ENCODE results near the gene ISM2. TPM values are rescaled to one million over a fixed set of nuclear protein-coding genes. Genes with fewer than 3 reads are reported as not detected.
"Not testable (repeated sequence)": the region's sequence is repeated elsewhere in the genome, so short reads cannot be mapped to it uniquely, and the experiment has no call there.

Gene ISM2
- polyA plus RNA-seq (2013, experiment 1 of 2; ENCODE audit: insufficient read length), result 0.13 TPM
- polyA plus RNA-seq (2013, experiment 2 of 2; ENCODE audit: insufficient read length), result 0.06 TPM

DNA sequence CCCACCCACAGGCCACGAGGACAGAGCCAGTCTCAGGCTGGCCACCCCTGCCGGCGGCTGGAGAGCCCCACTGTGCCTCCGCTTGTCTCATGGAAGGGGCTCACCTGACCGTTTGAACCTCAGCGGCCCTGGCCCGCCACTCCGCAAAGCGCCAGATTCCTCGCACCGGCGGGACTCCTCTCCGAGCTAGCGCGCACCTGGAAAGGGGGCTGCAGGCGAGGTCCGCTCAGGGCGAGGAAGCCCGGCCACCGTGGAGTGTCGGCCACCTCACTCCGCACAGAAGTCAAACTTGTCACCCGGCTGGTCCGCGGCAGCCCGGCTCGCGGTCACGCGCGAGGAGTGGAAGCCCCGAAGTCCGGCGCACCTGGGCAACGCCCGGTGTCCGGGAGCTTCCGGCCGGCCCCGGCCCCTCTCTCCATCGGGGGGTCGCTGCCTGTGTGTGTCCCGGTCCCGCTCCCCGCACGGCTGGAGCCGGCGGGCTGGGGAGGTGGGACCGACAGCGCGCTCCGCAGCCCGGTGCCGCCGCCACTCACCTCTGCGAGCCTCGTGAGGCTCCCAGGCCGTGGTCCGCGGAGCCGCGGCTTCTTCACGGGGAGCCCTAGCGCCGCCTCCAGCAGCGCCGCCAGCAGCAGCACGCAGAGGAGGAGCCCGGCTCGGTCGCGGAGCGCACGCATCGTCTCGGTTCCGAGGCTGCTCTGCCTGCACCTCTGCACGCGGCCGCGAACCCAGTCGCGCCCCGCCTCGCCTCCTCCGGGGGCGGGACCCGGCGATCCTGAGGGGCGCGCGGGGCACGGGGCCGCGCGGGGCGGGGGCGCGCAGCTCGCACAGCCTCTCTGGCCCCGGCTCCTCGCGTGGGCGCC is at the start of gene ISM2:
Gene ISM2, minus strand, starts transcription at position 697 of the 860 bp plus-strand sequence. Its CDS starts 23 bp downstream, at position 674.
- peak; percentile 16 for DNase-seq

DNA sequence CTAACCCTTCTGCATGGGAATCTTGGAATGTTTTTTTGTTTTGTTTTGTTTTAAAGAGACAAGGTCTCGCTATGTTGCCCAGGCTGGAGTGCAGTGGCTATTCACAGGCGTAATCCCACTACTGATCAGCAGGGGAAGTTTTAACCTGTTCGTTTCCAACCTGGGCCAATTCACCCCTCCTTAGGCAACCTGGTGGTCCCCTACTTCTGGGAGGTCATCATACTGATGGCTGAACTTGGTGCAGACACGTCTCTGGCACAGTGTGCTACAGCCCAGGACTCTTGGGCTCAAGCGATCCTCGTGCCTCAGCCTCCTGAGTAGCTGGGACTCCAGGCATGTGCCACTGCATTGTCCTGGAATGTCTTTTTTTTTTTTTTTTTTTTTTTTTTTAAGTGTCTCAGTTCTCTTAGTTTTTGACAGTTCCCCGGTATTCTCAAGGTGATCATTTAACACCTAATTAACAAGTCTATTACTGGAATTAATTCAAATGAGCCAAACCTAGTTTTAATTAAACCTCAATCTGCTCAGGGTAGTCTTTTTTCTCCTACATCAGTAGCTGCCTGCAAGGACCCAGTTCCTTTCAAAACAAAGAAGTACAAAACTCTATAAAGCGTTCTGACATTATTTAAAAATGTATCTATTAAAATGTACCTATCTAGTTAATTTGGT is 49.0 kb upstream of the ISM2 start:
- no peak for DNase-seq

DNA sequence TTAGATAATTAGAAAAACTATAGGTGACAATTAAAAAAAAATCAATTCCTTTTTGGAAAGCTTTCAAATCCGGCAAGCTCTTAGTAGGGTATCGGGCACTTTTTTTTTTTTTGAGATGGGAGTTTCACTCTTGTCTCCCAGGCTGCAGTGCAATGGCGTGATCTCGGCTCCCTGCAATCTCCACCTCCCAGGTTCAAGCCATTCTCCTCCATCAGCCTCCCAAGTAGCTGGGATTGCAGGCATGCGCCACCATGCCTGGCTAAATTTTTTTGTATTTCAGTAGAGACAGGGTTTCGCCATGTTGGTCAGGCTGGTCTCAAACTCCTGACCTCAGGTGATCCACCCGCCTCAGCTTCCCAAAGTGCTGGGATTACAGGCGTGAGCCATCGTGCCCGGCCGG is 46.6 kb upstream of the ISM2 start:
- not testable (repeated sequence) for DNase-seq

DNA sequence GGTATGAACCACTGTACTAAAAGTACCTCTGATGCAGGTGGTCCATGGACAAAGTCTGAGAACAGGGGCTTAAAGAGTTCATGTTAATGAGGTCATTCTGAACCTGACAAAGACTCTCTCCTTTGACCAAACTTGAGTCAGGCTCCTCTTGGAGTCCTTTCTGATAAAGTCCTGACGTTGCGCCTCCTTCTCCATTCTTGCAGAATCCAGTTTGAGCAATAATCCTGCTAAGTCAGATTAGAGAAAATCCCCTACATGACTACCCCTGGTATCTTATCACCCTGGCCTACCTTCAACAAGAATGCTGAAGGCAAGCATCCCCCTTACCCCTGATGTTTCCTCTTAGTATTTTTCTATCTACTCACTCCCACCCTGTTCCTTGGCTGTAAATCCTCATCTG is 46.0 kb upstream of the ISM2 start:
- no peak for DNase-seq

DNA sequence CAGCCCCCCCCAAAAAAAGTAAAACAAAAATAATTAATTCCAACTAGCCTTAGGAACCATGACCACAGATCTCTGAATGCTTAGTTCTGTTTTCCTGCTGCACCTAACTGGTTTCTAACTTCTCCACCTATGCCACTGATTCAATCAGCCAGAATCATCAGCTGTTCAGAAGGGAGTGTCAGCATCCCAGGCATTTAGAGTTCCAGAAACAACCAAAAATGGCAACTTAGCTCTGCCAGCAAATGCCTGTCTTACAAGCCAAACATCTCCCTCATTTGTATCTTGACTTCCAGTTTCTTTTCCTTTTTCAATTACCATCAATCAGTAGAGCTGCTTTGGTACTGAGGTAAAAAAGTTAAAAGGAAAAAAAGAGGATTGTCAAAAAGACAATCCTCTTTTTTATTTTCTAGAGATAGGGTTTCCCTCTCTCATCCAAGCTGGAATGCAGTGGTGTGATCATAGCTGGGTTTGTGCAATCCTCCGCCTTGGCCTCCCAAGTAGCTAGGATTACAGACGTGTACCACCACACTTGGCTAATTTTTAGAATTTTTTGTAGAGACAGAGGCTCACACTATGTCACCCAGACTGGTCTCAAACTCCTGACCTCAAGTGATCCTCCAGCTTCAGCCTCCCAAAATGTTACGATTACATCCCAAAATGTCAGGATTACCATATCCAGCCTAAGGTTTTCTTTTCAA is 45.2 kb upstream of the ISM2 start:
- peak; percentile 38 for DNase-seq

DNA sequence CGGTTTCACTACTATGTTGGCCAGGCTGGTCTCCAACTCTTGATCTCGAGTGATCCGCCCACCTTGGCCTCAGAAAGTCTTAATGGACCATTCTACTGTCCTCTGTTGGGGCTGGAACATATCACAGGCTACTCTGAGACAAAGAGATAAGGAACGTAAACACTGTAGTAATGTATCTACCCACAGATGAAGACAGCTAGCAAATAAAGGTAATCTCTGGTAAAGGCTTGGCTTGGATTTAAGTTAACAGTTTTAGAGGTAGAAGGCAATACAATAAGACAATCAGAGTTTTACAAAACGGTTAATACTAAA is 44.6 kb upstream of the ISM2 start:
- no peak for DNase-seq

DNA sequence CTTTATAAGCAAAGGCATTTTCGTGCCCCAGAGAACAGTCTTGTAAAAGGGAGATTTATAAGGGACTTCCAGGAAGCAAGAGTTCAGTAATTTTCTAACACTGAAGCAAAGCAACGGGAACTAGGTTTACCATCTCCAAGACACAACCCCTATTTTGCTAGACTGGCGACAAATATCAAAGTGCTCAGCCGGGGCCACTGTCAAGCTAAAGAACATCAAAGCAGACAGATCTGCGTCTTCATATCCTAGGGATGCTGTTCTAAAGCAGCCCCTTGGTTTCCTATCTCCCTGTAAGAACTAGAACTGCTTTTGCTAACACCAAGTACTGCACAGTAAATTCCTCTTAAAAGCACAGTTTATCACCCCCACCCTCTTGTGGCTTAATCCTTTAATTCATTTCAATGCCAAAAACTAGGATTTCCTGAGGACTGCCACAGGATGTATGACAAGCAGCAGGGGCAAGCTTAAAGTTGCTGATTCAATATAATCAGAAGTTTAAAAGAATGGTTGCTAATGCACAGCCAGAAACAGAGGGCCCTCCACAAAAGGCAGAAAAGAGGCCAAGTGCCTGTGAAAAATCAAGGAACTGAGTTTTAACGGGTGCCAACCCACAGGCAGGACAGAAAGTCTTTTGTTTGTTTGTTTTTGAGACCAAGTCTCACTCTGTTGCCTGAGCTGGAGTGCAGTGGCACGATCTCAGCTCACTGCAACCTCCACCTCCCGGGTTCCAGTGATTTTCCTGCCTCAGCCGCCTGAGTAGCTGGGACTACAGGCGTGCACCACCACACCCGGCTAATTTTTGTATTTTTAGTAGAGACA is 44.0 kb upstream of the ISM2 start:
- peak; percentile 15 for DNase-seq

DNA sequence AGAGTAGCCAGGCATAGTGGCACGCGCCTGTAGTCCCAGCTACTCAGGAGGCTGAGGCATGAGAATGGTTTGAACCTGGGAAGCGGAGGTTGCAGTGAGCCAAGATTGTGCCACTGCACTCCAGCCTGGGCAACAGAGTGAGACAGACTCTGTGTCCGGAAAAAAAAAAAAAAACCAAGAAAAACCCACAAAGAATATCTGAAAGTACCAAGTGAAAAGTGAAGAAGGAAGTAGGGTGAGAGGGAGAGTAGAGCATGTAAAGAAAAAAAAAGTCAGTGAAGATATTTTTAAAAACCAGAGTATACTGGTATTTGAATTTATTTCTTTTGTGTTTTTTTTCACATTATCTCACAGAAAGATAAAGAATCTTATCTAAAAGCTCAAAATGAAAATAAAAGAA is 43.3 kb upstream of the ISM2 start:
- no peak for DNase-seq

DNA sequence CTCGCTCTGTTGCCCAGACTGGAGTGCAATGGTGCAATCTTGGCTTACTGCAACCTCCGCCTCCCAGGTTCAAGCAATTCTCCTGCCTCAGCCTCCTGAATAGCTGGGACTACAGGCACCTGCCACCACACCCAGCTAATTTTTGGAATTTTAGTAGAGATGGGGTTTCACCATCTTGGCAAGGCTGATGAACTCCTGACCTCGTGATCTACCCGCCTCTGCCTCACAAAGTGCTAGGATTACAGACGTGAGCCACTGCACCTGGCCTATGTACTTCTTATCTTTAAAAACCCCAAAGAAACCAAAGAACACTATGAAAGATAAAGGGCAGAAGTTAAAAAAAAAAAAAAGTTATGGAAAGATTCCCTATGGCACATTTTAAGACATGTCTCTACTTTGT is 38.3 kb upstream of the ISM2 start:
- not testable (repeated sequence) for DNase-seq

DNA sequence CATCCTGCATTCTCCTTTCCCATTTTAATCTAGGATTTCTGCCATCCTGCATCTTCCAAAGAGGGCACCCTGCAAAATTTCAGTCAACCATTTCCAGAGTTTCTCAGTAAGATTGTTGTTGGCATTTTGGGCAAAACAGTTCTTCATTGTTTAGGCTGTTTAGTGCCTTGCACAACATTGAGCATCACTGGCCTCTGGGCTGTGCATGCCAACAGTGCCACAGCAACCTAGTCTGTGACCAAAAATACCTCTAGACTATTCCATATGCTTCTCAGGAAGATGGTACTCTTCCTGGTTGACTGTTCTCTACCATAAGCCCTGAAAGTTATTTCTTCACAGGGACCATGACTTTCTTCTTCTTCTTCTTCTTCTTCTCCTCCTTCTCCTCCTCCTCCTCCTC is 32.5 kb upstream of the ISM2 start:
- no peak for DNase-seq

DNA sequence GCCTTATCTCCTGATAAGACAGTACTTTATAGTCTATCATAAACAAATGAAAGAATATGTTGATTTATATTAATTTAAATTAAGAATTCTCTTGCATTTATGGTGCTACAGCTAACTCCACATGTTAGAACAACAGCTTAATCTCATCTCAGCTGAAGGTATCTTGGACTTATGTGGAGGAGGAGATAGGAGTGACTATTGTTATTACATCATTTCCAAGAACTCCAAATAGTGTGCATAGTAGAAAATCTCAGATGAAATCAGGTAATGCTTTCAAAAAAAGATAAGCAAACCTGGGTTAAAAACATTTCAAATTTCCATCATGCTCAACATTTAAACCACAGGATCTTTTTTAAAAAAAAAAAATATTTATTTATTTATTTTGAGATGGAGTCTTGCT is 31.3 kb upstream of the ISM2 start:
- no peak for DNase-seq

DNA sequence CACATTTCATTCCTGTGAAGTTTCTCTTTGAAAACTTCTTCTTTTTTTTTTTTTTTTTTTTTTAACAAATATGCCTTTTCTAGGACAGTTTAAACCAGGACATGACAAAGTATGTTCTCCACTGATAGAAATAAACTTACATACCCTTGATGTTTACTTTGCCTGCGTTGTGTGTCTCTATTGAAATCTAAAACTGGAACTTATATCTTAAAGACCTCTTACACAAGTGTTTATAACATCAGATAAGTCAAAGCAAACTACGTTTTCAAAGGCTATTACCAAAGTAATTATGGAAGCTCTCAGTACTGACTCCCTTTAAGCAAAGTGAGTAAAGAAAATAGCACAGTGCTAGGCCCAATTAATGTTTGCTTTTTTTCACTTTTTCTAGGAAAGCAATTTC is 30.6 kb upstream of the ISM2 start:
- no peak for DNase-seq

DNA sequence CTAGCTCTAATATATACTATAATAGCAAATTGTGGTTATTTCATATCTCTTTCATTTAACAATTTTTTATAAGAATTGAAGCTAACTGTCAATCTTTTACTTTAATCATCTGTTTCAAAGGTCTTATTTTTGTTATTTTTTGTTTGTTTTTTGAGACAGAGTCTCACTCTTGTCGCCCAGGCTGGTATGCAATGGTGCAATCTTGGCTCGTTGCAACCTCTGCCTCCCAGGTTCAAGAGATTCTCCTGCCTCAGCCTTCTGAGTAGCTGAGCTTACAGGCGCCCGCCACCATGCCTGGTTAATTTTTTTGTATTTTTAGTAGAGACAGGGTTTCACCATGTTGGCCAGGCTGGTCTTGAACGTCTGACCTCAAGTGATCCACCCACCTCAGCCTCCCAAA is 30.1 kb upstream of the ISM2 start:
- DNase-seq, result not testable (repeated sequence)

DNA sequence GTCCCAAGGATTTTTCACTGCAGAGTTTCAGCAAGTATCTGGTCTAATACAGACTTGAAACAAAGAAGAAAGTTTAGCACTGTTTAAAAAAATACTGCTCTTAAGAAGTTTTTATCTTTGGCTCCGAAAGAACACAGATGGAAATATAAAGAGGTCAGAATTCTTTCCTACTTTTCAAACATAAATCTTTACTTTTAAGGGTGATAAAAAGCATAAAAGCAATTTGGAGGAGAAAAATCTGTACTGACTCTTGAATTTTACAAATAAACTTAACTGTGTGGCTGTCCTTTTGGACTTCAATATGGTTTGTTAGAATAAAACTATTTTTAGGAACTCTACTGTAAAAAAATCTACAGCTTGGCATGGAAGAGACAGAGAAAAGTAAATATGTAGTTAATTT is 27.6 kb upstream of the ISM2 start:
- DNase-seq, result no peak

DNA sequence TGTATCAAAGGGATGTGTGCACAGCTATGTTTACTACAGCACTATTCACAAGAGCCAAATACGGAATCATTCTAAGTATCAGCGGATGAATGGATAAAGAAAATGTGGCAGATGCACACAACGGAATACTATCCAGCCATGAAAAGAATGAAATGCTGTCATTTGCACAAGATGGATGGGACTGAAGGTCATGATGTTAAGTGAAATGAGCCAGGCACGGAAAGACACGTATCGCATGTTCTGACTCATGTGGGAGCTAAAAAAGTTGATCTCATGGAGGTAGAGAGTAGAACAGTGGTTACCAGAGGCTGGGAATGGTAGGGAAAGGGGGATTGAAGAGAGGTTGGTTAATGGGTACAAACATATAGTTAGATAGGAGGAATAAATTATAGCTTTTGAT is 25.9 kb upstream of the ISM2 start:
- no peak for DNase-seq

DNA sequence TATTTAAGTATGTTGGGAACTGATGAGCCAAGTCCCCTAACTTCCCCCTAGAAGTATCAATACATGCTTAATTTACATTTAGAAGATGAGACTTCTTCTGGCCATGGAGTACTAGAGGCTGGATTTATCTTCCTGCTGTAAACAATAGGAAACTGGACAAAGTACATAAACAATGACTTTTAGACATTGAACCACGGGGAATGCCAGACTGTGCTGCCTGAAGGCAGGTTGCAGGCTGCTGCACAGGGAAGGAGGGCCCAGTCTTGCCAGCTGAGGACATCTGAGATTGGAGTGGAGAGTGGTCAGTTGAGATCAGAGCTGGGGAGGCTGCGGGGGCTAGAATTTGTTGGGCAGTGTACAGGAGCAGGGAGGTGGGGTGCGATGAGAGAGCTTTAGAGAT is 24.5 kb upstream of the ISM2 start:
- DNase-seq, result no peak

DNA sequence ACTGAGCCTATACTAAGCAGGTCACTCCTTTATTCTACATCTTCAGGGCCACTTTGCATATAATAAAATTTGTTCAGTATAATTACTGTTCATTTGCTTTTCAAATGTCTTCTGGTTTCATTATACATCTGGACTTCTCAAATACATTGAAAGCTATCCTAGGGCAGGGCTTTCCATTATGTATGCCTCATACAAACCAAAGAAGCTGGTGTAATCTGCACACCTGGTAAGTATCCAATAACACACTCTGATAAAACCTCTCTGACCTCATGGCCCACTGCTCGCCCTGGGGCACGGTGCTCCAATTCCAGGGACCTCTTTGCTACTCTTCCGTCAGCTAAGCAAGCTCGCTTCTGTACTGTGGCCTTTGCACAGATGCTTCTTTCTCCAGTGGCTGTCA is 21.9 kb upstream of the ISM2 start:
- no peak for DNase-seq

DNA sequence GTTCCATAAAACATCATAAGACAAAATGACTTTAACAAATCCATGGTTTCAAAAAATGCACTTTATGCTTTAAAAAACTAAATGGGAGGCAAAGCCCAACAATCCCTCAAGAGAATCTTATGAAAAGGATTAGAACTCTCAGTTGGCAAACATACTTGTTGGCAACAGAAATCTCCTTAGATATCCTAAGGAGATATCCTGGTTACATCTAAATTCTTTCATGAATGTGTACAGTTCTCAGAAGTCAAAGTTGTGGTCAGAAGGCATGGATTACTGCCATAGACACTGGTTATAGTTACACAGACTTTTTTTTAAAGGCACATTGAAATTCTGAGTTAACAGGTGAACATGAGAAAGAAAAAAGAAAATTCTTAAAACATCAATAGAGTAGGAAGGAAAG is 17.5 kb upstream of the ISM2 start:
- DNase-seq, result no peak

DNA sequence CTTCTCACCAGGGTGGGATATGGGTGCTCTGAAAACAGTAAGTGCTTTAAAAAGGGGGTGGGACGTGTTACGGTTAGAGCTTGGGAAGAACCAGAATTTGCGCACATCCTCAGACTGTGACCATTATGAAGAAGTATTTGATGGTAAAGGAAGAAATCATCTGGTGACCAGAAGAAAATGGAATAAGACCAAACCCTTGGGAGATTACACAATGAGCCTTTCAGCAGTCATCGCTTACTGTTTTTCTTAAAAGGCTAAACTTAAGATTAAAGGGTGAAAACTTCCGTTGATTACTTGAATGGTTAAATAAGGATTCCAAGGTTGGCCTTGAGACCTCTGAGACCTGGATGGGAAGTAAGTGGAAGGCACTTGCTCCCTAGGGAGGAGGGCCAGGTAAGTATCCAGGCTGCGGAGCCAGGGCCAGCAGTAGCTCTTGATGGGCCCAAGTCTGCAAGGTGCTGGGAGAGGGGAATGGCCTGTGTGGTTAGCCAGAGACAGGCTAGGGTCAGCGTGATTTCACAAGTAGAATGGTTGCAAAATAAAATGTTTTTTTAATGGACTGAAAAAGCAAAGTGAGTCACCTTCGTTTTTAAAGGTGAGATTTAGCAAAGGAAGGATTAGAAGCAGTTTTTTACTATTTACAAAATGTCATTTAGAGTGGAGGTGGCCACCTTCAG is 13.0 kb upstream of the ISM2 start:
- no peak for DNase-seq

DNA sequence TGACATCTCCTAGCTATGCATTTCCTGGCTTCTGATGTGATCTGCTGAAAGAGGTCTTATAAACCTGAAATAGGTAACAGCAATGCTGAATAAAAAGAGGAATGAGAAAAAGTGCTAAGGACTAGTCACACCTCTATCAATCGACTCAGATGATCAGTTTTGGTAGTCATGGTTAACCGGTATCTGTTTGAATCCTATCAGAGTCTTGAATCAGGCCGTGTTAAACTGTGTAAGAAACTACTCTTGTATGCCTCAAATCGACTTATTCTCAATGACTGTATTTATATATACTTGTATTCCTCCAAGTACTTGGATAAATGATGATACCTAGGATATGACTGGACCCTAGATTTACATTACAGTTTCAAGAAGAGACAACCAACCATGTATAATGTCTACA is 10.8 kb upstream of the ISM2 start:
- no peak for DNase-seq

DNA sequence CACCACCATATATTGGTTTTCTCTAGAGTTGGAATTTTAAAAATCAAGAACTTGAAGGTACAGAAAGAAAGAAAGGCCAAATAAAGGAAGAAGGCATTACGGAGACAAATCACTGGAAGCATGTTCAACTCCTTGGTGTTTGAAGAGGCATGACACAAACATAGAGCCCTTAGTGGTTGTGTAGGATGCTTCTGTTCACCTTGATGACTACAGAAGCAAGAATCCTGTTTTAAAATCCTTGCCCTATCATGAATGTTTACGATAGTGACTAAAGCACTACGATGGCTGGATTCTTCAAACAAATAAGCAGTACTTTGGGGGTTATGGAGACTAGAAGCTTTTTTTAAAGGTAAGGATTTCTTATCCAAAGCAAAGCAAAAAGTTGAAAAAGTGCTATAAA is 10.3 kb upstream of the ISM2 start:
- DNase-seq, result no peak

DNA sequence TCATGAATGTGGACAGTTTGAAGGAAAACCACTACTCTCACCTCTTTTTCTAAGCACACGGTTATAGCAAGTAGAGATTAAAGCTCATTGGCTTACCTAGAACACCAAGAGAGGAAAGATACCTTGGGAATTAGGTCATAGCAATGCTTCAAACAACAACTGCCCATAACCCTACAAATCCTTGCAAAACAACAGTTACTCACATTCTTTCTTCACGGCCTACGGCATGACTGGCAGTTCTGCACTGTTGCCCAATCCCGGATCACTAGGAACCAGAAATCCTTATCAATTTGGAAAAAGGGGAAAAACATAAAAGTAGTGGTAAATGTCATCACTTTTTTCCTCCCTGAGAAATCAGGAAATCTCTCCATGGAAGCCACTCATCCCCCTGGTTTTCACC is 9.6 kb upstream of the ISM2 start:
- DNase-seq, result peak; percentile 13

All from fibroblast of skin of abdomen (primary cell).